HG03558 (cell line): ENCODE results near the gene GALNS.

Experiments used
- ATAC-seq: cut with Tn5 transposase; IDR thresholded peaks from one replicate; pipeline ENCODE4 v1.9.1; 2021; ENCODE audit warnings: moderate number of reproducible peaks; ENCODE audit not compliant: unreplicated experiment; ENCODE audit errors: extremely low read depth

GALNS gene

DNA sequence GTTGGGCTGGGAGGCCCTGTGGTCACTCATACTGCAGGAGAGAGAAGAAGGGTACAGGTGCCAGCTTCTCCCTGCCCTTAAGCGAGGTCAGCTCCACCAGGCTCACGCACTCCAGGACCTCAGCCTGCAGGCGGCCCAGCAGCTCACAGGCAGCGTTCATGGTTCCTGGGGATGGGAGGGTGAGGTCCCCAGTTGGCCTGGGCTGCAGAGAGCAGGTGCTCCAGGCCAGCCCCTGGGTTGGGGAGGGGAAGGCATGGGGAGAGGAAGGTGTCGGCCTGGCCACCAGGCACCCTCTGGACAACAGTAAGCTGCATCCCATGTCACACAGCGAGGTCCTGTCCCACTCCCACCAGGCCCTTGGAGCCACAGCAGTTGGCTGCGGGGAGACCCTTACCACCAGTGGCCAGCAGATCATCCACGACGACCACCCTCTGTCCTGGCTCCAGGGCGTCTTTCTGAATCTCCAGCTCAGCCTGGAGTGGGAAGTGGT is 47.0 kb downstream of the GALNS start:
- ATAC-seq: no peak

GRCh38 chr16:88809068-88809675 is 47.6 kb downstream of the GALNS start:
- ATAC-seq: no peak

DNA sequence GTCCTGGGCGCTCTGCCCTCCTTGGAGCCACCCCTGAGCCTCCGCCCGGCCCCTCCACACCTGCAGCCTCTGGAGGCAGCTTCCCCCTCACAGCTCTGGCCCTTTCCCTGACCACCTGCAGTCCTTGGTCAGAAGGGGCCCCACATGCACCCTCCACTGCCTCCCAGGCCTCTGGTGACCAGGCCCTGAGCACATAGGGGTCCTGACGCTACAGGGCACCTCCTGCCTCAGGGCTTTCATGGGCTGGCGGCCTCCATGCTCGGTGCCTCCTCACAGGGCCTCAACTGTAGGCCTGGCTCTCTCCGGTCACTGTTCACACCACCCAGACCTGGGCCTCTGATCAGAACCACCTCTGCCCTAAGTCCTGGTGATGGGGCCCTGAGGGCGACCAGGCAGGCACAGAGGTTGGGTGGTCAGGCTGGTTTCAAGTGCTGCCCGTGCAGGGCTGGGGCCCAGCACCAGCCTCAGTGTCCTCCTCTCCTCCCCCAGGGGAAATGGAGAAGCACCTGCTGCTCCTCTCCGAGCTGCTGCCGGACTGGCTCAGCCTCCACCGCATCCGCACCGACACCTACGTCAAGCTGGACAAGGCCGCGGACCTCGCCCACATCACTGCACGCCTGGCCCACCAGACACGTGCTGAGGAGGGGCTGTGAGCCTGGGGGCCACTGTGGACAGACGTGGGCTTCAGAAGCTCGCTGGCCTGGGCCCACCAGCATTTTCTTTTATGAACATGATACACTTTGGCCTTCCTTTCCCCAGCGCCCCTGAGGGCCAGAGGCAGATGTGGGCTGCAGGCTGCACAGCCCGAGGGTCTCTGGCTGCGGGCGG is 48.9 kb downstream of the GALNS start:
- no peak for ATAC-seq

GRCh38 chr16:88807142-88807625 is 49.6 kb downstream of the GALNS start:
- ATAC-seq: no peak

DNA sequence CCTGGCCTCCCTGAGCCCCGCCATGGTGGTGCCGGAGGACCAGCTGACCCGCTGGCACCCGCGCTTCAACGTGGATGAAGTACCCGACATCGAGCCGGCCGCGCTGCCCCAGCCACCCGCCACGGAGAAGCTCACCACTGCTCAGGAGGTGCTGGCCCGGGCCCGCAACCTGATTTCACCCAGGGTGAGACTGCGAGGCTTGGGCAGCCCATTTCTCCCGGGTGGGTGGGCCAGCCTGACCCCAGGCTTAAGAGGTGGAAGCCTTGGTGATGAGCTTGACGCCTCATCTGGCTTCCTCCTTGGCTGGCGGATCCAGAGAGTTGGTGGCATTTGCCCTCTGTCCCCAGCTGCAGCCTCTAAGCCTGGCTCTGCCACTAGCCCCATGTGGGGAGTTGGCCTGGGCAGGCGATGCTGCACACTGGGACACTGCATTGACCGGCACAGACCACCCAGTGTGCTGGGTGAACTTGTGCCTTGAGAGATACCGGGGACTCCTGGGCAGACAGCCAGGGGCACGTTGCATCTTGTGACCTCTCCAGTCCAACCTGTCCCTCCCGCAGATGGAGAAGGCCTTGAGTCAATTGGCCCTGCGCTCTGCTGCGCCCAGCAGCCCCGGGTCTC is 50.1 kb downstream of the GALNS start:
- ATAC-seq: no peak

- no peak for ATAC-seq
These were observed 50.8 kb downstream of the GALNS start for GRCh38 chr16:88805887-88806393.

- no peak for ATAC-seq
These were observed 51.4 kb downstream of the GALNS start for GRCh38 chr16:88805340-88805715.

DNA sequence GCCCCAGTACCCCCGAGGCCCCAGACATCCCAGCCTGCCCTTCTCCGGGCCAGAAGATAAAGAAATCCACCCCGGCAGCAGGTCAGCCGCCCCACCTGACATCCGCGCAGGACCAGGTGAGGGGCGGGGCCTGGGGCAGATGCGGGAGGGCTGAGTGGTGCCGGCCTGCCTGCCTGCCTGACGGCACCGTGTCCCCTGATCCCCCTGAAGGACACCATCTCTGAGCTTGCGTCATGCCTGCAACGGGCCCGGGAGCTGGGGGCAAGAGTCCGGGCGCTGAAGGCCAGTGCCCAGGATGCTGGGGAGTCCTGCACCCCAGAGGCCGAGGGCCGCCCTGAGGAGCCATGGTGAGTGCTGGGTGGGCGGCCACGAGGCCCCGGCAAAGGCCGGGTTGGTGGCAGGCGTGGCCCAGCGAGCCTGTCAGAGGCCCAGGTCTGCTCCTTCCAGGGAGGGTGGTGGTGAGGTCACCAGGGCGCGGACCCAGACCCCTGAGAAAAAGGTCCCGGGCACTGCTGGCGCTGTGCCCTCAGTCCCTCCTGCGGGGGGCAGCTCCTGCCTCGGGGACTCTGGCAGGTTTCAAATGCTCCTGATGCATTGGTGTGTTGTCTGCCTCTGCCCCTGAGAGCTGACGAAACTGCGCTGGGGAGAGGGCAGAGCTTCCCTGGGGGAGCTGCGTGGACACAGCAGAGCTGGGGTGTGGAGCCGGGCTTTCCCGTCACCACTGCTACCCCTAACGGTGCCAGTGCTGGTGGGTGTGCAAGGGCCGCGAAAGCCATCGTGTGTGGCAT is 52.0 kb downstream of the GALNS start:
- no peak for ATAC-seq

DNA sequence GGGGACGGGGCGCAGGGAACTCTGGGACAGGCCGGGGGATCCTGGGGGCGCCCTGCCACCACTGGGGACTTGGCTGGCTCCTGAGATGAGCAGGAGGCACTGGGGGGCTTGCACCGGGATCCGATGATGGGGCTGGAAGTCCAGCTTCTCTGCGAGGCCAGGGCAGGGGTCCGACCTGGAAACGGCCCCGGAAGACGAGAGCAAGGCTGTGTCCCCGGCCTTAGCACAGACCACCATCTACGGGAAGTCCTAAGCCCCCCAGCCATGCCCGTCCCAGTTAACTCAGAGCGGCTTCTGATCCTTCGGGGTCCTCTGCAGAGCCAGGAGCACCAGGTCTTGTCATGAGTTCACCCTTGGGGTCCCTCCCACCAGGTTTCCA is 52.6 kb downstream of the GALNS start:
- no peak for ATAC-seq

GRCh38 chr16:88803264-88803987 is 53.3 kb downstream of the GALNS start, which contains the start of gene CDT1:
Gene CDT1 (plus strand): TSS chr16:88803789. CDS start chr16:88803832, 43 bp downstream.
- no peak for ATAC-seq

DNA sequence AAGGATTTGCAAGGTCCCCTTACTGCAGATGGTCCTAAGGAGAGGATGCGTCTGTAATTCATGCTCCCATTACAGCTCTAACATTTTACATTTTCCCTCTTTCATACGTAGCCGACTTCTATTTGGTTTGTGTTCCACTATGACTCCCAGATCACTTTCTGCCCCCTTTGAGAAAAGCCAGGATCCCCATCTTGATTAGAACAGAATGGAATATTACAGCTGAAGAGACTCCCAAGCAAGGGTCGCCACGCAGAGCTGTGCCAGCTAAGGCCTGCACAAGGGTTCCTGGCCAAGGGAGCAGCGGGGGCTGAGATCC is 56.5 kb downstream of the GALNS start:
- ATAC-seq: no peak

- no peak for ATAC-seq
These were observed 57.0 kb downstream of the GALNS start for GRCh38 chr16:88799569-88800276.

GRCh38 chr16:88798772-88799455 is 57.8 kb downstream of the GALNS start:
- no peak for ATAC-seq

DNA sequence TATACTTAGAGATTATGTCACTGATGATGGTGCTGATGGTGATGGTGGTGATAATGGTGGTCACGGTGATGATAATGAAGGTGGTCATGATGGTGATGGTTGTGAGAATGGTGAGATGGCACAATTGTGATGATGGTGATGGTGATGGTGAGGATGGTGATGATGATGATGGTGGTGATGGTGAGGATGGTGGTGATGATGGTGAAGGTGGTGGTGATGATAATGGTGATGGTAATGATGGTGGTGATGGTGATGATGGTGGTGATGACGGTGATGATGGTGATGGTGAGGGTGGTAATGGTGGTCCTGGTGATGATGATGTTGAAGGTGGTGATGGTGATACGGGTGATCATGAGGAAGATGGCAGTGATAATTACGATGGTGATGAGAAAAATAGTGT is 58.7 kb downstream of the GALNS start:
- ATAC-seq: no peak

DNA sequence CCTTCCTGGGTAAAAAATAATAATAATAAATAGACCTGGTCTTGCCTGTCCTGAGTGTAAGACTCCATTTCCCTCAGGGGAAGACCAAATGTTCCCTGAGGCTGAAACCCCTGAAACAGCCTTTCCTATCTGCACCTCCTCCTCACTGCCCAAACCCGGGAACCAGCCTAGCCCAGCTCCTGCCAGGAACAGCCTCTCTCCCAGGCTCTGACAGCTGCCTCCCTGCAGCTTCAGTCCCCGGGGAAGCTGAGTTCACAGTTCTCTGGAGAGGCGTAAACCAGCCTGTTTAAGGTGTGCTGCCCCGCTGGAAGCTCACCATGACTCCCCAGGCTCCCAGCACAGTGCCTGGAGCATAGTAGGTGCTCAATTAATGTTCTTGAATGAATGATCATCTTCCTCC is 60.5 kb downstream of the GALNS start:
- no peak for ATAC-seq

DNA sequence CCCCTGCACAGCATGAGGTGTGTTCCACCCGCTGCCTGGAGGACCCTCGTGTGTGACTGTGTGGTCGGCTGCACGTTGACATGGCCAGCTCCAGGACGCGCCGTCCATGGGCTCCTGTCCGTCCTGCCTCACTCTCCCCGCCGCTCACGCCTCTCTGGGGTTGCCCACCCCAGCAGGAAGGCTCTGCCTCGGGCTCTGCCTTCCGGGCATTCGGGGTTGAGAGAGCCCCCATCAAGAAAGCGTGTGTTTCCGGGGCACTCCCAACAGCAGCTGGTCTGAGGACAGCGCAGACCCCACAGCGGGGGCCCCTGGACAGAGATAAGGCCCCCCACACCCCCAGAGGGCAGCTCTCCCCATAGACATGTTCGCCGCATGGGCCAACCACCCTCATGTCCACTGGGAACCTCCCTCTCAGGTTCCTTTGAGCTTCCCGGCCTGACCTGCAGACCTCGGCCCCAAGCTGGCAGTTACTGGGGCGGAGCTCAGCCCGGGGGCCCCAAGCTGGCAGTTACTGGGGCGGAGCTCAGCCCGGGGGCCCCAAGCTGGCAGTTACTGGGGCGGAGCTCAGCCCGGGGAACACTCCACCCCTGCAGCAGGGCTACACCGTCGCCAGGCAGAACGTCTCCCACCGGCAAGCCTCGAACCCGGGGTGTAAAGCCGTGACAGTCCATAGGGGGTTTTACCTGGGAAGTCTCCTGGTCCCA is 63.3 kb downstream of the GALNS start:
- no peak for ATAC-seq

DNA sequence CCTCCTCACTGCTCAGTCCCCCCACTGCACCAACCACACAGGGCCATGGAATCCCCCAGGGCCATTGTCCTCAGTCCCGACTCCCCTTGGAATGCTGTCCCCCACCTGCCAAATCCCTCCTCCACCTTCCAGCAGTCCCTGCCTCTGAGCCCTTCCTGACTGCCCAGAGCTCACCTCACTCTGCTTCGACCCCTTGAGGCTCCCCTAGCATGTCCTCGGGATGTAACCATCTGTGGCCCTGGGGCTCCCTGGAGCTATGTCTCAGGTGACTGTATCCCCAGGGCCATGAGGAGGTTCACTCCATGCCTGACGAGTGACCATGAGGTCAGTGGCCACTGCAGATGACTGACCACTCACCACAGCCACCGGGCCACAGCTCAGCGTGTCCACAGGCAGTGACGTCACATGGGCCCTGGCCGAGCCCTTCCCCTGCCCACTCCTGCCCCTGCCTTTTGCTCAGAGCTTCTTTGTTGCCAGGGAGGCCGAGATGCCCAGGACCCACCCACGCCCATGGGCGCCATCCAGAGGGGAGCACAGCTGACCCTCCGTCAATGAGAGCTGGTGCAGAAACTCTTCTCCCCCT is 64.0 kb downstream of the GALNS start:
- no peak for ATAC-seq
